HG03066 (cell line): ENCODE results near the gene OLIG1.

Experiments used
- ATAC-seq: cut with Tn5 transposase; IDR thresholded peaks from one replicate; pipeline ENCODE4 v1.9.1; 2021; ENCODE audit warnings: low read depth; ENCODE audit not compliant: unreplicated experiment

The OLIG1 gene

DNA sequence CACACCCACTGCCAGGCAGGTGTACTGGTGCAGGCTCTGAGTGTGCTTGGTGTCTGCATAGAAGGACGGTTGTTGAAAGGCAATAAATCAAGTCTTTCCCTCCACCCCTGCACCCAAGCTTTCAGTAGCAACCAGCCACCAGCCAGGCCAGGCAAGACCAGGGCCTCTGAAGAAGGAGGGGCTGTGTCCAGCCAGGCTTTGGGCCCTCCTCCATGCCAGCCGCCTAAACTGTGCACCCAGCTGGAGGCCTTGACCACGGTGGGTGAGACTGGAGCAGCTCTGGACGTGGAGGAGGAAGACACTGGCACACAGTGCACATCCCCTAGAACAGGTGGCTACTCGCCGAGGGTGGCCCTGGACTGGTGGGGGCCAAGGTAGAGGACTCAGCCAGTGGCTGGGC, 39.3 kb upstream of the OLIG1 start:
- no peak for ATAC-seq

DNA sequence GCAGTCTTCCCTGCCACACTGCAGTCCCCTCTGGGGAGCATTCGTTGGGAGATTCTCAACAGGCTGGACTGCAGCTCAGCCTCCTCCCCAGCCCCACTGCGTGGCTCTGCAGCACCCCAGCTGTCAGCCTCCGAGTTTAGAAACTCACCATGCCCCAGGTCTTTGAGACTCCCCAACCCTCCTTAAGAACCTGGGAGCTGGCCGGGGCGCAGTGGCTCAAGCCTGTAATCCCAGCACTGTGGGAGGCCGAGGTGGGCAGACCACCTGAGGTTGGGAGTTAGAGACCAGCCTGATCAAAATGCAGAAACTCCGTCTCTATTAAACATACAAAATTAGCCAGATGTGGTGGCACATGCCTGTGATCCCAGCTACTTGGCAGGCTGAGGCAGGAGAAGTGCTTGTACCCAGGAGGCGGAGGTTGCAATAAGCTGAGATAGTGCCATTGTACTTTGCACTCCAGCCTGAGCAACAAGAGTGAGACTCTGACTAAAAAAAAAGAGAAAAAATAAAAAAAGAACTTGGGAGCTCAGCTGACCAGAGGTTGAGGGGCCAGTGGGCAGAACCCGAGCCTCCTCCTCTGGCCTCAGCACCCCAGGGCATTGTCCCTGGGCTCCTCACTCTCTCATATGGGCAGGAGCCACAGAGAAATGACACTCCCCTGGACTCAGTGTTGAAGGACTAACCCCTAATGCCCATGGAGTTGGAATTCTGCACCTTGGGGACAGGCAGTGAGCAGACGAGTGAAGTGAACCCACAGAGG, 38.6 kb upstream of the OLIG1 start:
- no peak for ATAC-seq

DNA sequence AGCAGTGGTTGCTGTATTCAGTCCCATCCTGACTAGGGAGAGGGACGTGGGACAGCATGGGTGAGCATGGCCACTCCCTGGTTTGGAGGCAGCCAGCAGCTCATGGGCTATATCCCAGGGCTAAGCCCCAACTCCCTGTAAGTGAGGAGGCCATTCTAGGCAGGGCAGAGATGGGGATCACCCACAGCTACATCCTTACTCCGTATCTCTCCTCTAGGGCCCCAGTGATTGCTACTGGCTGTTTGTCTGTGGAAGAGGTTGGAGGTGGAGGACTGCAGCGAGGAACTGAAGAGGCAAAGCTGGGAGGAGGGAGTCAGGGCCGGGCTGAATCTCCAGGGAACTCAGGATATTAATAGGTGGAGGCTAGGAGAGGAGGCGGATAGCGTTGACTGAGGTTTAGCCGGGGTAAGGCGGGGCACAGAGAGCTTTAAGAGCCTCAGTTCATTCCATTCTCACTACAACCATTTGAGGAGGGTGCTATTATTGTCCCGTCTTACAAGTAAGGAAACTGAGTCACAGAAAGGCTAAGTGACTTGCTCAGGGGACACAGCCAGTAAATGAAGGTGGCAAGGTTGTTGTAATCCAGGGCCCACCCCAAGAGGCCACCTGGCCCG, 37.4 kb upstream of the OLIG1 start:
- ATAC-seq, result no peak

DNA sequence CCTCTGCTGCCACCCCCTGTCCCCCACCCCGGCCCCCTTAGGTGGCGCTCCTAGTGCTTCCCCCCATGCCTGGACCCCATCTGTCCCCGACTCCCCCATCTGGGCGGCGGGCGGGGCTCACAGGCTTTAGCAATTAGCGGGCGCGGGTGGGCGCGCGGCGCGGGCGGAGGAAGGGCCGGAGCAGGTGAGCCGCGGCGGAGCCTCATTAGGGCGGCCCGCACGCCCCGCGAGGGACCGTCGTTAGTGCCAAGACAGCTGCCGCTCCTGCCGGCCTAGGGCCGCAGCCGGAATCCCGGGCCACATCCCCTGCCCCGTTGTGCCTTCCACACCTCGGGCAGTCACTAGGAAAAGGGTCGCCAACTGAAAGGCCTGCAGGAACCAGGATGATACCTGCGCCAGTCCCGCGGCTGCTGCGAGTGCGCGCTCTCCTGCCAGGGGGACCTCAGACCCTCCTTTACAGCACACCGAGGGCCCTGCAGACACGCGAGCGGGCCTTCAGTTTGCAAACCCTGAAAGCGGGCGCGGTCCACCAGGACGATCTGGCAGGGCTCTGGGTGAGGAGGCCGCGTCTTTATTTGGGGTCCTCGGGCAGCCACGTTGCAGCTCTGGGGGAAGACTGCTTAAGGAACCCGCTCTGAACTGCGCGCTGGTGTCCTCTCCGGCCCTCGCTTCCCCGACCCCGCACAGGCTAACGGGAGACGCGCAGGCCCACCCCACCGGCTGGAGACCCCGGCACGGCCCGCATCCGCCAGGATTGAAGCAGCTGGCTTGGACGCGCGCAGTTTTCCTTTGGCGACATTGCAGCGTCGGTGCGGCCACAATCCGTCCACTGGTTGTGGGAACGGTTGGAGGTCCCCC, 36.6 kb upstream of the OLIG1 start:
- ATAC-seq, result no peak

DNA sequence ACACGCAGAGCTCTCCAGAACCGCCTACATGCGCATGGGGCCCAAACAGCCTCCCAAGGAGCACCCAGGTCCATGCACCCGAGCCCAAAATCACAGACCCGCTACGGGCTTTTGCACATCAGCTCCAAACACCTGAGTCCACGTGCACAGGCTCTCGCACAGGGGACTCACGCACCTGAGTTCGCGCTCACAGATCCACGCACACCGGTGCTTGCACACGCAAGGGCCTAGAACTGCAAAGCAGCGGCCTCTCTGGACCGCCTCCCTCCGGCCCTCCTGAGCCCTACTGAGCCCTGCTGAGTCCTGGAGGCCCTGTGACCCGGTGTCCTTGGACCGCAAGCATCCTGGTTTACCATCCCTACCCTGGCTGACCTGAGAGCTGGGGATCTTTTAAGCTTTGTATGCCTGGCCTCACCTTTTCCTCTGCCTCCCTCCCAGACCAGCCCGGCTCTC, 36.0 kb upstream of the OLIG1 start:
- ATAC-seq, result no peak

DNA sequence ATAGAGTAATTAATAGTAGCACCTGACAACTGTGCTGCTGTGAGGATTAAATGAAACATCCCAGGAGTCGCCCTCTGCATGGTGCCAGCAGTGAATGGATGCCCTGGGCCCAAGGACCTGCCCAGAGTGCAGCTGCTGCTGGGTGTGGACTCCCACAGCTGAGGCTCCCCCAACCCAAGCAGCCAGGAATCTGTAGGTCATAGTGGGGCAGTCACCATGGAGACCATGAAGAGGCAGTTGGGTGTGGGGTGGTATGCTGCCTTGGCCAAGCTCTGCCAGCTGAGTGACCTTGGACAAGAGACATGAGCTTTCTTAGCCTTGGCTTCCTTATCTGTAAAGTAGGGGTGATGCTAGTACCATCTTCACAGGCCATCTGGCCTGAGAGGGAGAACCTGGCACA, 34.8 kb upstream of the OLIG1 start:
- ATAC-seq, result no peak

DNA sequence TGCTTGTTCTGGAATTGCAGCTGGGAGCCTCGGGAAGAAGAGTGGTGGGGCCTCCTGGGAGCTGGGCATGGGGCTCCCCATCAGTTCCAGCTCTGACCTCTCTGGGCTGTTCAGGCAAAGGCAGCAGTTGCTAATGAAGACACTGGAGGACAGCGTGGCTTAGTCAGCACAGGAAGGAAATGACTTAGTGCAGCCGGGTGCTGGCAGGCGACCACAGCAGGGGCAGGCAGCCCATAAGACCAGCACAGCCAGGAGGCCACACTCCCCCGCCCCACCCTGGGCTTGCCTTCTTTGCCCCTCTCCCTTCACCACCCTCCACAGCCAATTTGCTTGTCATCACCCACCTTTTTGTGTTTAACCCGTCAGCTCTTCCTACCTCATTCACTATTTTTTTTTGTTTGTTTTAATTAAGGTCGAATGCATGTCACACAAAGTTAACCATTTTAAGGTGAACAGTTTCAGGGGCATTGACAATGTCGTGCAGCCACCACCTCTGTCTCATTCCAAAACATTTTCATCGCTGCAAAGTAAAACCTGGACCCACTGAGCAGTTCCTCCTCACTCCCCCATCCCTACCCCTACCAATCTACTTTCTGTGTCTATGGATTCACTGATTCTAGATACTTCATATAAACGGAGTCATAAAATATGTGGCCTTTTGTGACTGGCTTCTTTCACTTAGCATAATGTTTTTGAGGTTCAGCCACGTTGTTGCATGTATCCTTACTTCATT, 33.3 kb upstream of the OLIG1 start:
- no peak for ATAC-seq

DNA sequence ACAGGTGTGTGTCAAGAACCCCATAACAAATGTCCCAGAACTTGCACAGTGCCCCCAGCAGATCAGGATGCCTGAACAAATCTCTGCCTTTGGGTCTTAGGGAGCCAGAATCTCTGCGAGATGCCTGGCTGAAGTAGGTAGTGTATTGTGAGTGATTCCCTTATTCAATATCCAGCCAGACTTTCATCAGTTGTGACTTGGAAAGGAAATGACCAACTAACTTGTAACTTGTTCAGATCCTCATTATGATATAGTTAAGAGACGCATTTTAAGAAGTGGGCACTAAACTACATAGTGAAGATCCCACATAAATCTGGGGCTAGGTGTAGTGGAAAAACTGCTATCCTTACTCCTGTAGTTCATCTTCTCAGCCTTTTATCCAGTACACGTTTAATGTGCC, 32.4 kb upstream of the OLIG1 start:
- no peak for ATAC-seq

DNA sequence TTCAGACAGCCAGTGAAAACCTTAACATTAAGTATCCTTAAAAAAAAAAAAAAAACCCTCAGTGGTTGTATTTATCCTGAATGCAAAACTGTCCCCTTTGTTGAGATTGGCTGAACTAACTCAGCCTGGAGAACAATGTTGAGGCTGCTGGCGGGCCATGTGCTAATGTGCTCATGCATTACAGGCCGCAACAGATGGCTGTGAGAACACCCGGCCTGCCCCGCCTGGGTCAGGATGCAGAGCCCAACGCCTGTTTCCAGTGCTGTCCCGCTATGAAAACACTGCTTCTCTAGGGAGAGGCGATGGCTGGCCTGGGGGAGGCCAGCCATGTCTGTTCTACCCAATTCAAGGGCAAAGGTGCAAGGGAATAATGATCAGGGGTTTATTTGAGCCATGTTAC, 30.4 kb upstream of the OLIG1 start:
- ATAC-seq, result no peak

DNA sequence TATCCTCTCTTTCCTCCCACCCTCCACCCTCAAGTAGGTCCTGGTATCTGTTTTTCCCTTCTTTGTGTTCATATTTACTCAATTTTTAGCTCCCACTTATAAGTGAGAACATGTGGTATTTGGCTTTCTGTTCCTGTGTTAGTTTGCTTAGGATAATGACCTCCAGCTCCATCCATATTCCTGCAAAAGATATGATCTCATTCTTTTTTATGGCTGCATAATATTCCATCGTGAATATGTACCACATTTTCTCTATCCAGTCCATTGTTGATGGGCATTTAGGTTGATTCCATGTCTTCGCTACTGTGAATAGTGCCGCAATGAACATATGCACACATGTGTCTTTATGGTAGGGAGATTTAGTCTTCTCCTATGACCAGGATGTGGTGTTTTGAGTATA, 29.7 kb upstream of the OLIG1 start:
- no peak for ATAC-seq

DNA sequence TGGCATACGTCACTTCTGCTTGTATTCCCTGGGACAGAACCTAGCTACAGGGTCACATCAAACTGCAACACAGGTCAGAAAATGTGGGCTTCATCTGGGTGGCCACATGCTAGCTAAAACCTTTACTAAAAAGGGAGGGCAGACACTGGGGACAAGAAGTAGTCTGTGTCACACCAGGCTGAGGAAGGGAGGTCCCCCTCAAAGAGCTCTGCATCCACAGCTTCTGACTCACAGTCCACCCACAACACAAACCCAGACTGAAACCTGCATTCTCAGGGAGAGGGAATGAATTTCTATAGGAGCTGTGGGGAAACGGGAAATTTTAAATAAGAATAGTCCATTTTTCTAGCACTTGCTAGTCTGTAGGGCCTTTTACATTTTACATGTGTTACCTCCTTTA, 28.0 kb upstream of the OLIG1 start:
- no peak for ATAC-seq

DNA sequence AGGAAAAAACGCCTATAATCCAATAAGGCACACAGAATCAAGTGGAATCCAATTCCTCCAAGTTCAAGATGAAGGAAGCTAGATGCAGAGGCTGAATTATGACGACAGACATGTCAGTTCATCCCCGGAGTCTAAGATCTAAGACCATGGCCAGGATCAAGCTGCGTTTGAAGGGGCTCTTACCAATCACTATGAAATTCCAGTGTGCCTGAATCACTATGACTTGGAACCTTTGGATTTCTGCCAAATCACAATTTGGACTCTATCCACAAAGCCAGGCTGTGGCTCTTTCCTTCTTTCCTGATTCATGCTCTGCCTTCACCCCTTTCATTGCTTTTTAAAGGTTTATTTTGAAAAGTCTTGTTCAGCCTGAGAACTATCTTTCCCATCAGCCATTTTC, 27.1 kb upstream of the OLIG1 start:
- no peak for ATAC-seq

DNA sequence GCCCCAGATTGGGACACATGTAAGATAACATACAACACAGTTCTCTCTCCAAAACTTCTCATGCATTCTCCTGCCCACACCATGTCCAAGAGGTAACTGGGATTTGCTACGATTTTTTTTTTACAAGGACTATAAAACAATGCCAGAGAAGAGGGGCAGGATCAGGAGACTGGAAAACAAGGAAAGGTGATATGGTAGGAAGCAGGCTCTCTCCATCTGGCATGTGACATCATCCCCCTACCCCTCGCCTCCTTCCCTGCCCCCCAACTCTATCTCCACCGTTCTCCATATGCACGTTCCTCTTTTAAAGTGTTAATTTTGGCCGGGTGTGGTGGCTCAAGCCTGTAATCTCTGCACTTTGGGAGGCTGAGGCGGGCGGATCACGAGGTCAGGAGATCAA, 23.5 kb upstream of the OLIG1 start:
- ATAC-seq, result no peak

DNA sequence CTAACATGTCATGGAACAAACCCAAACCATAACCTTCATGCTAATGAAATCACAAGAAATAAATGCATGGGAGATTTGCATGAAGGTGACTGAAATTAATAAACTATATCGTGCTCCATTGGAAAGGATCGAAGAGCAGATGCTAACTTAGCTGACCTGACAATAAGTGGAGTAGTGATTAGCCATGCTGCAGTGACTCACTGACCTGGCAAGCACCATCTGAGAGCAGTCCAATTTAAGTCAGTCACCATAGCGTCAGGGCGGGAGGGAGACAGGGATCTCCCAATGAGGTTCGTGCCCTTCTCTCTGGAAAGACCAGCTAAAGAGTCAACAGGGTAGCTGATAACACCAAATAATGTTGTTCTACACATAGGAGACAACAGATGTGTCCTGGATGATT, 22.7 kb upstream of the OLIG1 start:
- no peak for ATAC-seq

DNA sequence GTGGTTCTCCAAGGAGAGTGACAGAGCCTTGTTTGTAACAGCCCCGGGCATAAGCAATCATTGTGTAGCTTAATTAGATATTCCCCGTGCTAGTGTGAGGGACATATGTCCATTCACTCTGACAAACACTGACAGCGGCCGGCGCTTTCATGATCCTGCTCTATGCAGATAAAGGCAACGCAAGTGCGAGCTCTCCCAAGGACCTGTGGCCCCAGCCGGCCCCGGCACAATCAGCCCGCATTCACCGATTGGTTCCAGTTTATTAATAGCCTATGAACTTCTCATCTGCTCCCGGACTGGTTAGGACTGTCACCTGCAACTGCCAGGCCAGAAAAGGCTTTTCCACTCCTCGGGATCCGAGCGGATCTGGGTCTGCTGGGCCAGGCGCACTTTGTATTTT, 18.0 kb upstream of the OLIG1 start:
- no peak for ATAC-seq

DNA sequence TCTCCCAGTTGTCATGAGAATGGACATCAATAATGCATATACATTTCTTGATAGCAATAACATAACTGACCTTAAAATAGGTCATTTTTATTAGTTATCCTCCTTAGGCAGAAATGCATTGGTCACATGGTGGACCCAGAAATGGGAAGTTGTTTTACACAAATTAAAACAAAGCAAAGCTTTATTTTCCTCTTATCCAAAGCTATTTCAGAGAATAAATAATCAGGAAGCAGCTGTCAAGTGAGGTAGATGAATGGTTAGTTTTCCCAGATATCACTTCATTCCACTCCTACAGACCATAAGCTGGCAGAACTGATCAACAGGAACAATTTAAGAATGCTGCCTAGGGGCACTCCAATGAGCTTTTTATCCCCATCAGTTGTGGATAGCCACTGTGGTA, 16.0 kb upstream of the OLIG1 start:
- no peak for ATAC-seq

DNA sequence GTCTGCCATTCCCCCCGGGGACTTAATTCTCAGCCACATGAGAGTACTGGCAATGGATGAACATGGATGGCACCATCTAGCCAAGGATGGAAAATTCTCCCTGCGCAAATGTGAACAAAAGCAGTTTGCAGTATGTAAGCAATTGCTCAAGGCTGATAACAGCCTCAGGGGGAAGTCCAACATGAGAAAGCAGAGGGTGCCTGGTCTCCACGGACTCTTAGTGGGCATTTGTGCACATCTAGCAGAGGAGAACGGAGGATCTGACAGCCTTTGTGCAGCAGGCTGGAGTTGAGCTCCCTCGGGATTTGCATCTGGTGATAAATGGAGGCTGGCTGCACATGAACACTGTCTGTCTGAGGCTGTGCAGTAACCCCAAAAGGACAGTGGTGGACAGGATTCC, 13.9 kb upstream of the OLIG1 start:
- ATAC-seq, result no peak

DNA sequence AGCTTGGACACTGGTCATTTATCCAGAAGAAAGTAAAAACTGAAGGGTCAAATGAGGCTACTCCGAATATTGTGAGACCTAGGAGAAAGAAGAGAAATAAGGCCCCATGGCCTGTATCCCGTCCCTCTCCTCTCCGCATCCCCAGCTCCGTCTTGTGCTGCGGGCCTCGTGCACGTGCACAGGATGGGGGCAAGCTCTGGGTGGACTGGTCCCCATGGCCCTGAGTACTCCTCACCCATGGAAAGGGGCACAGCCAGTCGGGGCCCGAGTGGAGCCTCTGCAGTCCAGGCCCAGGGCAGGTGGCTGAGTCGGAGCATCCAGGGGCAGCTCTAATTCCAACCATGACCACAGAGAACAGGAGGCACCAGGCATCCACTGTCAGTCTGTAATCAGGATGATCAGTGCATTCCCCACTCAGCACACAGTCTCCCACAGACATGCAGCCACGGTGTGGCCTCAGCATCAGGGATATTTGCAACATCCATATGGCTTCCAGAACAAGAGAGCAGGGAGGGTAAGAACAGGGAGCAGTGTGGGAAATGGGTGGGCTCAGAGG, 12.5 kb upstream of the OLIG1 start:
- ATAC-seq, result no peak

DNA sequence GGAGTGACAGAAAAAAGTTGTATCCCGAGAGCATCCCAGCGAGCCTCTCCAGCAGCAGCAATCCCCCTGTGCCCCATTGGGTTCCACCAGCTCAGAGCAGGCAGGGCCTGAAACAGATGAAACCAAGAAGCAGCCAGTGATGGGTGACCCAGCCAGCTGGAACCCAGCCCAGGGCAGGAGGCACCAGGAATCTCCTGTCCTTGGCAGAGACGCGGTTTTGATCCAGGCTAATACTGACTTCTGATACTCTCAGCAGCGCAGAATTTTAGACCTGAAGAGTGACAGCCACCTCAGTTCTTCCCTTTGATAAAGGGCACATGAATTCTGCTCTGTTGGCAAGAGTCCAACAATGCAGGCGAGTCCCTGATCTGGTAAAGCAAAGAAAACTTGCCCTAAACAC, 11.4 kb upstream of the OLIG1 start:
- no peak for ATAC-seq

DNA sequence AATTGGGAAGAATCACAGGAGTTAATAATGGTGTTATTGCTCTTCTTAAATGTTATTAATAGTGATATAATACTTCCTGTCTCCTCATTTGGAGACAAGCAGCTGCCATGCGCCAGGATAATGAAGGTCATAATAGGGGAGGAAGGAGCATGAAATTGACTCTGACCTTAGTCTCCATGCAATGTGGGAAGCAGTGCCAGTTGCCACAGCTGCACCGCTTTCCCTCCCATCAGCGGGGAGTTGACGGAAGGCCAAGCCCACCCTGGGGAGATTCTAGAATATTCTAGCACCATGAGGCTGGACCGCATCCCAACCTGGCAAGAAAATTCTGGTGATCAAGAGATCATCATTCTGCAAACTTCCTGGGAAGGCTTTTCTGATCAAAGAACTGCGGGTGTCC, 11.0 kb upstream of the OLIG1 start:
- ATAC-seq, result no peak

DNA sequence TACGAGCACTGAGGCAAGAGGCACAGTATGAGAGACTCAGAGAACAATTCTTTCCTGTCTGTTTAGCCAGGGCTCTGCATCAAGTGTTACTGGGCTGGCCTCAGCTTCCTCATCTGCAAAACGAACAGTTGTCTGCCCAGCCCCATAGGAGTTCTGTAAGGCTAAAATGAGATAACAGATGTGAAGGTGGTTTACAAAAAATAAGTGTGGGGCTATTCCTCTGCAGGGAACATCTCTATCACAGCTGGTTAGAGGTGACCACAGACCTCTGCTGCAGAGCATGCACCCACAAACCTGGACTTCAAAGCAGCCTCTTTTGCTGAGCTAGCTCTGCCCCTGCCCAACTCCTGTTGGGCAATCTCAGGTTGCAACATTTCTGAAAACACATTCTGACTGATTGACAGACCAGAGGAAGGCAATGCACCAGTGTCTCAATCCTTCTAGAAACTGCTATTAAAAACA, 10.5 kb upstream of the OLIG1 start:
- ATAC-seq, result no peak
